Ishikawa (cell line): ENCODE measurements around the gene ADGB.

Experiments used
- CEBPB ChIP-seq: IDR thresholded peaks from 2 replicates; pipeline ENCODE4 v1.6.1; 2012
- EP300 ChIP-seq: IDR thresholded peaks from 2 replicates; pipeline ENCODE4 v1.6.1; 2012; ENCODE audit warnings: borderline replicate concordance
- FOXM1 ChIP-seq: IDR thresholded peaks from 2 replicates; pipeline ENCODE4 v1.6.1; 2012; ENCODE audit warnings: low read depth, borderline replicate concordance
- TAF1 ChIP-seq: IDR thresholded peaks from 2 replicates; pipeline ENCODE4 v1.6.1; 2012; ENCODE audit warnings: low read depth, mild to moderate bottlenecking
- TCF12 ChIP-seq: IDR thresholded peaks from 2 replicates; pipeline ENCODE4 v1.6.1; 2012; ENCODE audit warnings: low read depth
- USF1 ChIP-seq: IDR thresholded peaks from 2 replicates; pipeline ENCODE4 v1.6.1; 2012
- YY1 ChIP-seq: IDR thresholded peaks from 2 replicates; pipeline ENCODE4 v1.6.1; 2012; ENCODE audit warnings: low read depth
- TF ChIP-seq, protein P1 (sequence below): IDR thresholded peaks from 2 replicates; pipeline ENCODE4 v1.6.1; 2012; ENCODE audit warnings: low read depth, mild to moderate bottlenecking
- TF ChIP-seq, protein P2 (sequence below): IDR thresholded peaks from 2 replicates; pipeline ENCODE4 v1.6.1; 2012

- no peak for TF ChIP-seq EP300
- TF ChIP-seq USF1, result no peak
- no peak for TF ChIP-seq FOXM1
- TF ChIP-seq, protein P1, sequence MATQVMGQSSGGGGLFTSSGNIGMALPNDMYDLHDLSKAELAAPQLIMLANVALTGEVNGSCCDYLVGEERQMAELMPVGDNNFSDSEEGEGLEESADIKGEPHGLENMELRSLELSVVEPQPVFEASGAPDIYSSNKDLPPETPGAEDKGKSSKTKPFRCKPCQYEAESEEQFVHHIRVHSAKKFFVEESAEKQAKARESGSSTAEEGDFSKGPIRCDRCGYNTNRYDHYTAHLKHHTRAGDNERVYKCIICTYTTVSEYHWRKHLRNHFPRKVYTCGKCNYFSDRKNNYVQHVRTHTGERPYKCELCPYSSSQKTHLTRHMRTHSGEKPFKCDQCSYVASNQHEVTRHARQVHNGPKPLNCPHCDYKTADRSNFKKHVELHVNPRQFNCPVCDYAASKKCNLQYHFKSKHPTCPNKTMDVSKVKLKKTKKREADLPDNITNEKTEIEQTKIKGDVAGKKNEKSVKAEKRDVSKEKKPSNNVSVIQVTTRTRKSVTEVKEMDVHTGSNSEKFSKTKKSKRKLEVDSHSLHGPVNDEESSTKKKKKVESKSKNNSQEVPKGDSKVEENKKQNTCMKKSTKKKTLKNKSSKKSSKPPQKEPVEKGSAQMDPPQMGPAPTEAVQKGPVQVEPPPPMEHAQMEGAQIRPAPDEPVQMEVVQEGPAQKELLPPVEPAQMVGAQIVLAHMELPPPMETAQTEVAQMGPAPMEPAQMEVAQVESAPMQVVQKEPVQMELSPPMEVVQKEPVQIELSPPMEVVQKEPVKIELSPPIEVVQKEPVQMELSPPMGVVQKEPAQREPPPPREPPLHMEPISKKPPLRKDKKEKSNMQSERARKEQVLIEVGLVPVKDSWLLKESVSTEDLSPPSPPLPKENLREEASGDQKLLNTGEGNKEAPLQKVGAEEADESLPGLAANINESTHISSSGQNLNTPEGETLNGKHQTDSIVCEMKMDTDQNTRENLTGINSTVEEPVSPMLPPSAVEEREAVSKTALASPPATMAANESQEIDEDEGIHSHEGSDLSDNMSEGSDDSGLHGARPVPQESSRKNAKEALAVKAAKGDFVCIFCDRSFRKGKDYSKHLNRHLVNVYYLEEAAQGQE, result no peak
- no peak for TF ChIP-seq TAF1
- no peak for TF ChIP-seq TCF12
- no peak for TF ChIP-seq YY1
- TF ChIP-seq CEBPB, result no peak
- TF ChIP-seq, protein P2, sequence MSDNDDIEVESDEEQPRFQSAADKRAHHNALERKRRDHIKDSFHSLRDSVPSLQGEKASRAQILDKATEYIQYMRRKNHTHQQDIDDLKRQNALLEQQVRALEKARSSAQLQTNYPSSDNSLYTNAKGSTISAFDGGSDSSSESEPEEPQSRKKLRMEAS, result no peak
Observed at GRCh38 chr6:146657432-146657831, 58.7 kb downstream of the ADGB start.
